Articular chondrocyte of knee joint (primary cell): ENCODE measurements around the gene PTCHD4. TPM values are rescaled to one million over a fixed set of nuclear protein-coding genes. Genes with fewer than 3 reads are reported as not detected.

Source experiments
- total RNA-seq: library from RNA; depleted of rRNA; stranded (reverse); fragments of >200 nt; gene quantifications from 2 replicates; pipeline ENCODE4 v1.2.3, GENCODE V29; 2012

PTCHD4 gene
- total RNA-seq = 0.13 and 0.54 TPM in 2 replicates

DNA sequence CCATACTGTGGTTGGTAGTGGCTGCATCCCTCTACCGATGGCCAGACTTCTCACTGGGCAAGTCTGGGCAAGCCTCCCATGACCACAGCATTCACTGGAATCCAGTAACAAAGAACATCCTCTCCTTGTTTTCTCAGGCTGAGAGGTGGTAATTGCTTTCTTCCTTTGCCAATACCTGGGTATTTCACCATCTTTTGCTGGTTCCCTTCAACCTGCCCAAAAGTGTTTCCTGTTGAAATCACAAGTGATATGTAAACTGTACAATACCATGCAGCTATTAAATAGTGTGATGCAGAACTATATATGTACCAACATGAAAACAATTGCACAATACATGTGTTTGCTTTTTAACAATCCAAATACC, at the start of gene PTCHD4:
Gene PTCHD4 (minus strand): TSS at position 55 of the 364 bp plus-strand sequence. CDS start 42,240 bp downstream, outside the sequence.

